Transverse colon (tissue), 4 donors: ENCODE measurements around the gene PCDHGB3.

Experiments
- EP300 ChIP-seq: sonication (generic); formaldehyde crosslinking; IDR thresholded peaks from one replicate; pipeline ENCODE4 v1.6.1; 2017; ENCODE audit warnings: antibody characterized with exemption, low read depth
- POLR2A ChIP-seq: fragments of 450-650 bp; IDR thresholded peaks from one replicate; pipeline ENCODE4 v1.6.1; 2016; ENCODE audit warnings: antibody characterized with exemption, mild to moderate bottlenecking, moderate library complexity
- POLR2AphosphoS5 ChIP-seq, 3 donors: sonication (generic); formaldehyde crosslinking; IDR thresholded peaks; one replicate each; pipeline ENCODE4 v1.6.1; 2016; ENCODE audit warnings: antibody characterized with exemption in 3 of 3
- TF ChIP-seq, protein P1 (sequence below), 5 experiments: fragments of 200-600 bp in 3 of 5; fragments of 450-650 bp in 2 of 5; sonication (generic) in 3 of 5; IDR thresholded peaks; 1 replicate in 2 of 5; 2 replicates in 3 of 5; pipeline ENCODE4 v1.5.1; 2016 to 2017; ENCODE audit warnings: antibody characterized with exemption in 5 of 5, inconsistent platforms in 3 of 5, mild to moderate bottlenecking in 2 of 5, moderate library complexity in 1 of 5

DNA sequence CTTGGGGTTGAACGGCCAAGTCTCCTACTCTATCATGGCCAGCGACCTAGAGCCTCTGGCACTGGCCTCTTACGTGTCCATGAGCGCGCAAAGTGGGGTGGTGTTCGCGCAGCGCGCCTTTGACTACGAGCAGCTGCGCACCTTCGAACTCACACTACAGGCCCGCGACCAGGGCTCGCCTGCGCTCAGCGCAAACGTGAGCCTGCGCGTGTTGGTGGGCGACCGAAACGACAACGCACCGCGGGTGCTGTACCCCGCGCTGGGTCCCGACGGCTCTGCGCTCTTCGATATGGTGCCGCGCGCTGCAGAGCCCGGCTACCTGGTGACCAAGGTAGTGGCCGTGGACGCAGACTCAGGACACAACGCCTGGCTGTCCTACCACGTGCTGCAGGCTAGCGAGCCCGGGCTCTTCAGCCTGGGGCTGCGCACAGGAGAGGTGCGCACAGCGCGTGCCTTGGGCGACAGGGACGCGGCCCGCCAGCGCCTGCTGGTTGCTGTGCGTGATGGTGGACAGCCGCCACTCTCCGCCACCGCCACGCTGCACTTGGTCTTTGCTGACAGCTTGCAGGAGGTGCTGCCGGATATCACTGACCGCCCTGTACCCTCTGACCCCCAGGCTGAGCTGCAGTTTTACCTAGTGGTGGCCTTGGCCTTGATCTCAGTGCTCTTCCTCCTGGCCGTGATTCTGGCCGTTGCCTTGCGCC, 29.7 kb downstream of the PCDHGB3 start:
- TF ChIP-seq, protein P1, sequence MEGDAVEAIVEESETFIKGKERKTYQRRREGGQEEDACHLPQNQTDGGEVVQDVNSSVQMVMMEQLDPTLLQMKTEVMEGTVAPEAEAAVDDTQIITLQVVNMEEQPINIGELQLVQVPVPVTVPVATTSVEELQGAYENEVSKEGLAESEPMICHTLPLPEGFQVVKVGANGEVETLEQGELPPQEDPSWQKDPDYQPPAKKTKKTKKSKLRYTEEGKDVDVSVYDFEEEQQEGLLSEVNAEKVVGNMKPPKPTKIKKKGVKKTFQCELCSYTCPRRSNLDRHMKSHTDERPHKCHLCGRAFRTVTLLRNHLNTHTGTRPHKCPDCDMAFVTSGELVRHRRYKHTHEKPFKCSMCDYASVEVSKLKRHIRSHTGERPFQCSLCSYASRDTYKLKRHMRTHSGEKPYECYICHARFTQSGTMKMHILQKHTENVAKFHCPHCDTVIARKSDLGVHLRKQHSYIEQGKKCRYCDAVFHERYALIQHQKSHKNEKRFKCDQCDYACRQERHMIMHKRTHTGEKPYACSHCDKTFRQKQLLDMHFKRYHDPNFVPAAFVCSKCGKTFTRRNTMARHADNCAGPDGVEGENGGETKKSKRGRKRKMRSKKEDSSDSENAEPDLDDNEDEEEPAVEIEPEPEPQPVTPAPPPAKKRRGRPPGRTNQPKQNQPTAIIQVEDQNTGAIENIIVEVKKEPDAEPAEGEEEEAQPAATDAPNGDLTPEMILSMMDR (IDR thresholded peaks at IDR 0.05) = no peak
- TF ChIP-seq POLR2A = no peak
- TF ChIP-seq EP300 = no peak
- no peak for TF ChIP-seq POLR2AphosphoS5 (IDR thresholded peaks at IDR 0.05)
